Fibroblast of skin of left quadriceps (primary cell): Measurements from ENCODE around the gene MAP7D2.

ENCODE experiments used
- DNase-seq, 2 experiments: peaks; one replicate each; pipeline ENCODE4 v3.0.0-alpha.2; 2013; ENCODE audit warnings: low read depth in 2 of 2

Gene MAP7D2

GRCh38 chrX:20038966-20039365 is 77.7 kb downstream of the MAP7D2 start:
- no peak for DNase-seq

GRCh38 chrX:20037186-20037585 is 79.5 kb downstream of the MAP7D2 start:
- no peak for DNase-seq

GRCh38 chrX:20032201-20032600 is 84.5 kb downstream of the MAP7D2 start:
- no peak for DNase-seq

DNA sequence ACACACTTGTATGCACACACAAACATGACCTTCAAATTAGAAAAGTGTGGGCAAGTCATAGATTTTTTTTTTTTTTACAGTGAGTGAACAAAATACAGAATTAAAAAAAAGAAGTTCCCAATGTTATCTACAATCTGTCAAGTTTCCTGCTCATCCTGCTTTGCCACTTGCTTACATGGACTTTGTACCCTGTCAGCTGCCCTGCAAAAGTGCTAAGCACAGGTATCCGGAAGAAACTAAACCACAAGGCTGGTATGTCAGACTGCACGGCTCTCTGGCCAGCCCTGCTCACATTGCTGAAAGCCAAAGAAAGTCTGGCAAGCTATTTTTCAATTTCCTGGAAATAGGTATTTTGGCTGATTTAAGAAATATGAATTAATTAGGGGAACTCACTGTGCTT is 87.0 kb downstream of the MAP7D2 start:
- DNase-seq = no peak

DNA sequence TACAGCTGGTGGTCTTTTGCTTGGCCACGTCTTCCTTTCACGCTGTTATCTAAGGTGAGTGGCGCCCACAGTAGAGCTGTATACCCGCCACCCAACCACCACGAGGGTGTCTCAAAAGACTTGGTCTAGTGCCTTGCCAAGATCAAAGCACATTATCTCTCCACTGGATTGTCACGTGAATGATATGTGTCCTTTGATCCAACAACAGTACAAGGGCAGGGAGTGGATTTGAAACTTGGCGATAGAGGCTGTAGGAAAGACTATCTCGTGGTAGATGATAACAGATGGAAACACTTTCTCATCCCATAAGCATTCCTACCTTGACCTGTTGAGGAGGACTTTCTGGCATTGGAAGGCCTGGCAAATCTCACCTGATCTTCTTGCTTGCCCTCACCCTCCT is 88.1 kb downstream of the MAP7D2 start:
- DNase-seq = no peak

- peak; percentile 36 to 45 for DNase-seq
Observed at GRCh38 chrX:20026278-20026677, 90.4 kb downstream of the MAP7D2 start.

DNA sequence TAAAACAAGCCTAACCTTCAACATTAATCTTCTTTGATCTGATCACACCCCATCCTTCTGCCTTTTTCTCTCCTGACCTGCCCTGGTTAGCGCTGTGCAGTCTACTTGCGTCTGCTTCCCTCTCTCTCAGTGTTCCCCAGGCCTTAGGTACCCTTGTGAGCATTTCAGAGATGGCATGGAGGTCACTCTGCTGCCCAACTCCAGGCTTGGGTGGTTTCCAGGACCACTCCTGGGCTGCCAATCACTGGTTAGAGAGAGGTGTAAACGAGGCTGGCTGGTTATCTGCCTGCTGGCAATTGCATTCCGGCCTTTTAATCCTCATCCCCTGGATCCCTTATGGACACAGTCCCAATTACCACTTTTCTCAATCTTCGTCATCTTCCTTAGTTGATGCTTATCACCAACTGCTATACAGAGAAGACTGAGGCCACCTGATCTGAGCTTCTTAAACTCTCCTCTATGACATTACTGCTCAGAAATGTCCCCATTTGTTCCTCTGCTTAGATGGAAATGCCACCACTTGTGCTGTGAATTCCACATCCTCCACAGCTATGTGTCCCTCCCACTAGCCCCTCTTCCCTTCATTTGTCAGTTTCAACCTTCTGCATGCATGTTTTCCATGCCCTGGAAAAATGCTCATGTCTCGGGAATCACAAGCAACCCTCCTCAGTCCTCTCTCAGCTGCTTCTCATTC is 96.9 kb downstream of the MAP7D2 start:
- DNase-seq = no peak

DNA sequence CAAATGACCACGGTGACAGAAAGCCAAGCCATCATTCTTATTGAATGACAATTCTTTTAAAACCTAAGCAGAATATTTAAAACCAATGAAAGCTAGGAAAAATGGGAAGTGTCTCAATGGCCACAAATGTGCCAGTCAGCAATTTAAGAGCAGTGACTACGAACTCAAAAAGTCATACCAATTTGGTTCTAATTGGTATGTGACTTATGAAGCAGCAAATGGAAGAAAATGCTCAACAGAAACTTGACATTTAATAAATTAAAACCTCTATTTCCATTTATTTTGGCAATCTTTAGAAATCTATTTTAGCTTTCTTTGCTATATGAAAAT is 100.1 kb downstream of the MAP7D2 start:
- DNase-seq = no peak

- DNase-seq = peak; percentile 85 to 86
Observed at GRCh38 chrX:20015945-20016615, 100.6 kb downstream of the MAP7D2 start.

DNA sequence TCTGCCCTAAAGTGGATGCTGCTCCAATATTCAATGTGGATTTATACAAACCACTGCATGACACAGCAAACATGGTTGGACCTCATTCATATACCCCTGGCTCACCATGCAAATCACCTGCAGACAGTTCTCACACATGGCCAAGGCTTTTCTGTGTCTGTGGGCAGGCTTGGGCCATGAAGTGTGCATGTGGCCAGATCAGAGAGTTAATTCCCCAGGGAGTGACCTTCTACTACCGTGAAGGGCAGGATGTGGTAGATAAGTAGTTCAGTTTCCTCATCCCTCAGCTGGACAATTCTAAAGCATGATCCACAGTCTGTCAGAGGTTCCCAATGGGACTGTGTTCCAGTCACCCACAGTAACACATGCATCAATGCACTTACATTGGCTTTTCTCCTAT is 101.3 kb downstream of the MAP7D2 start:
- no peak for DNase-seq

GRCh38 chrX:20011608-20012007 is 105.1 kb downstream of the MAP7D2 start:
- DNase-seq = no peak

DNA sequence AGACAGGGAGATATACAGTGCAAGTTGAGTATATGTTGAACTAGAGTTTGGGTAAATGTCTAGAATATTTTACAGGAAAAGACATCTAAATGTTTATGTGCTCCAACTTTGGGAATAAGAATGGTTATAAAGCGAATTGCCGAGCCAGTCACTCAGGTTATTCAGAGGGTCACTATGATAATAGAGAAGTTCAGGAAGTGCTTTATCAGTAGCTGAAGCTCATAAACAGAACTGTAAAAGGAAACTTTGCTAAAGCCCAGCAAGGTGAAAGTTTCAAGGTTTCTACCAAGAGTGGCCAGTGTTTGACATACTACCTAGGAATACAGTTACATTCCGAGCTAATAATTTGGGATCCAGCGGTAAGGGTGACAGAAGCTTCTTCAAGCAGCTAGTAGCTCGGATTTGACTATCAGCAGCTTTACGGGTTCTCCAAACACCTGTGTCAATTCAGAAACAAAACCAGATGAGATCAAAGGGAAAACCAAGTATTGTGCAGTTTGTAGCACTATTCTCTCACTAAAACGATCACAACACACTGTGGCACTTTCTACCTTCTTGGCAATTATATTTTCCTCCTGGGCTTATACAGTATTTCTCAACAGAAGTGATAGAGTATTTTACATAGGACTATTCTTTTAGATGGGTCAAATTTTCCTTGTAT is 108.6 kb downstream of the MAP7D2 start:
- DNase-seq = no peak

DNA sequence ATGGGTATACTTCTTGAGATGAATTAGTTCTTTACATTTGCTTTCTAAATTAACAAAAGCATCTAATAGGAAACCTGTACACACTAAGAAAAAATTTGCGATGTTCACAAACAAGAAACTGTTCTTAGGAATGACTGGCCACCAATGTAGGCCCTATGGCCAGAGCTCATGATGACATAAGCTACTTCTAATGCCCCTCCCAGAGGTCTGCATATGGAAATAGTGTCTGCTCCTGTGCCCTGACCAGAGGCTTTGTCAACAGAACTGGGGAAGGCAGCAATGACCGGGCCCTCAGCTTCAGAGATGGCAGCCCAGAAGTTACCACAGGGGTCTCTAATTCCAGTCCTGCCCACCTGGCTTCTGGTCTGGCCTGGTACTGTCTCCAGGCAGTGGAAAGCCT is 110.8 kb downstream of the MAP7D2 start:
- DNase-seq = no peak

DNA sequence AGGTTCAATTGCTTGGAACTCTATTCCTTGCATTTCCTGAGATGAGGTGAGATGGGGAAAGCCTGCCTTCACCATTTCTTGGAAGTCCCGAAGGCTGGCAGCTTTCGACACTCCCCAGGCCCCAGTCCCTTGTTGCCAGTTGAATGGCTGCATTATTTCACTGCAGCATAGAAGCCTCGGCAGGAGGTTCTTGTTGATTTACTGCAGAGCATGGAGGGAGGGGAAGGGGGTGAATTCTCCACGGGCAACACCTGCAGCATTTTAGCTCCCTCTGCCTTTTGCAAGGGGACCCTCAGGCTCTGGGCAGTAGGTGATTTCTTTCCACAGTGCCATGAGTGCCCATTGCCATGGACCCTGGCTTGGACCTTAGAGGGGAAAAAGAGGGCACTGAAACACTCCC is 115.1 kb downstream of the MAP7D2 start:
- no peak for DNase-seq

- no peak for DNase-seq
Observed at GRCh38 chrX:19991350-19991718, 125.4 kb downstream of the MAP7D2 start.

DNA sequence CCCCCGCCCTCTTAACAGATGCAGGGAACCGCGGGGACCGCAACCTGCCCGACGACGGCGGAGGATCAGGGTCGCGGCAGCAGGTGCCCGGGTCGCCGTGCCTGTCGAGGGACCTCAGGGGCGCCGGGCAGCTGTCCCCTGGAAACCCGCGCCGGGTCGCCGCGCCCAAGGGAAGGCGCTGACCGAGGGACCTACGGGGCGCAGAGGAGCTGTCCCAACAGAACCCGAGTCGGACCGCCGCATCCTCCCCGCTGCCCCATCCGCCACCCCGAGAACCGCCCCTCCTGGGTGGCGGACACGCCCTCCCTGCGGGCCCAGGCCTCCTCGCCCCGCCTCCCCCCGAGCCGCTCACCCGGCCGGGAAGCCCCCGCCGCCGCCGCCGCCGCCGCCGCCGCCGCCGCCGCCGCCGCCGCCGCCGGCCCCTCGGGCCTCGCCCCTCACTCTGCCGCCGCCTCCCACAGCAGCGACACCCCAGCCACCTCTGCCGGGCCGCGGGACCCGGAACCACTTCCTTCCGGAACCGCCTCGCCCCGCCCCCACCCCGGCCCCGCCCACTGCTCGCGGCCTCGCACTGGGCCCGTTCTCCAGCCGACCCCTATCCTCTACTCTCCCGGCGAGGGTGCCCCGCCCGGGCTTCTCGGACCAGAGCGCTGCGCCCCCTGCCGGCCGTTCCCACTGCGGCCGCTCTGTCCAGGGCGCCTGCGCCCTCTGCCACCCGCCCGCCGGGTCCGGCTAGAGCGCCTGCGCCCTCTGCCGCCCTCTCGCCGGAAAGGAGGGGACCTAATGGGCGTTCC is 126.0 kb downstream of the MAP7D2 start, which contains the start of gene BCLAF3:
BCLAF3 (minus strand) TSS at position 506 of the 794 bp plus-strand sequence. CDS start 20,797 bp downstream, outside the sequence.
- DNase-seq = peak; percentile 68 to 74

DNA sequence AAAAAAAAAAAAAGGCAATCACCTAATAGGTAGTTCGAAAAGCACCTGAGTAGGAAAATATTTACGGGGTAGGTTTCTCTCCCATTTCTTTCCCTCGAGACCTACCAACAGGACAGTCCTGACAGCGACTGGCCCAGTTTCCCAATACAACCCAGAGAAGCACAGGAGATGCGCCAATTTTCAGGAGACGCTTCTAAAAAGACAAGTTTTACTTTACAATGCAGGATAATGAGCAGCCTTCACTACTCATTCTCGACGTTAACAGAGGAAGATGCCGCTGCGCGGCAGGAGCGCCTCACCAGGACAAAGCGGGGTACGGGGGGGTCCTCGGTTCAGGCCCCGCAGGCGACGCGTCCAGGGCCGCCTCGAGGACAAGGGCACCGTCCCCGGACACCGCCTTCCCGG is 126.6 kb downstream of the MAP7D2 start:
- no peak for DNase-seq

- no peak for DNase-seq
Observed at GRCh38 chrX:19987856-19988255, 128.9 kb downstream of the MAP7D2 start.

- no peak for DNase-seq
Observed at GRCh38 chrX:19986531-19986930, 130.2 kb downstream of the MAP7D2 start.

DNA sequence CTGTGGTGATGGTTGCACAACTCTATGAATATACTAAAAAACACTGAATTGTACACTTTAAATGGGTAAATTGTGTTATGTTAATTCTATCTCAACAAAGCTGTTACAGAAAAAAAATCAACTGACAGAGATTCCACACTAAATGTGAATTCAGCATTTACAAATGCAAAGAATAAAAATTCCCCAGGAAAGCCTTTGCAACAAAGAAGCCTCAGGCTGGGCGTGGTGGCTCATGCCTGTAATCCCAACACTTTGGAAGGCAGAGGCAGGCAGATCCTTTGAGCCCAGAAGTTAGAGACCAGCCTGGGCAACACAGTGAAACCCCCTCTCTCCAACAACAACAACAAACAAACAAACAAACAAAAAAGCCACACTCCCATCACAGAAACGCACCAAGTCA is 134.8 kb downstream of the MAP7D2 start:
- DNase-seq = no peak

DNA sequence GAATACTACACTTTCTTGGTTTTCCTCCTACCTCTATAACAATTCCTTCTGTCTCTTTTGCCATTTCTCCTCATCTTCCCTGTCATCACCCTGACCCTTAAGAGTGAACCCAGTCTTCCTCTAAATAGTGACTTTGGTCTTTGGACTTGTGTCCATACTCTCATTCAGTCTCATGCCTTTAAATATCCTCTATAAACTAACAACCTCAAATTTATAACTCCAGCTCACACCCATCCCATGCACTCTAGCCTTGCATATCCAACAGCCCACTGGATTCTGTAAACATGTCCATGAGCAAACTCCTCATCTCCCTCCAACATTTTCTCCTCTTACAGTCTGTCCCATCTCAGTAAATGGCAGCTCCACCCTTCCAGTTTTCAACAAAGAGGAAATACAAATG is 140.9 kb downstream of the MAP7D2 start:
- no peak for DNase-seq

GRCh38 chrX:19972984-19973383 is 143.7 kb downstream of the MAP7D2 start:
- DNase-seq = no peak
